A673 (cell line): ENCODE data around the gene RUNDC3A. TPM values are rescaled to one million over a fixed set of nuclear protein-coding genes. Genes with fewer than 3 reads are reported as not detected.

Source experiments
- Bru-seq: library from RNA; stranded (reverse); fragments of 400-500 nt; gene quantifications from one replicate; lab custom pipeline; 2021; lab: Mats Ljungman, UMichigan
- BruChase-seq, 2 experiments: library from RNA; stranded (reverse); fragments of 400-500 nt; gene quantifications; one replicate each; lab custom pipeline; 2021; lab: Mats Ljungman, UMichigan
- BruUV-seq: library from RNA; stranded (reverse); fragments of 400-500 nt; replicated peaks from 2 replicates; lab custom pipeline; 2021; lab: Mats Ljungman, UMichigan
- CTCF ChIA-PET: fragments of 300-600 bp; sonication (Branson Sonifier 250); formaldehyde crosslinking; loops from one replicate; lab custom pipeline; 2022; ENCODE audit warnings: antibody characterized with exemption; lab: Charles Lee
- POLR2A ChIA-PET: fragments of 300-600 bp; sonication (Branson Sonifier 250); formaldehyde crosslinking; loops from one replicate; lab custom pipeline; 2022; ENCODE audit warnings: antibody characterized with exemption; ENCODE audit not compliant: low non-redundant PET; lab: Charles Lee
- DNase-seq: peaks from one replicate; pipeline ENCODE4 v3.0.0-alpha.2; 2015; ENCODE audit warnings: low spot score
- H3K27ac ChIP-seq: fragments of 200-600 bp; sonication (generic); 2 replicates; pipeline ENCODE4 v1.5.1; 2016; ENCODE audit warnings: mixed run types, low read depth, mild to moderate bottlenecking, mixed read lengths, antibody characterized with exemption, low read length; ENCODE audit not compliant: poor library complexity, severe bottlenecking
- H3K27me3 ChIP-seq: fragments of 200-600 bp; sonication (generic); replicated peaks from 2 replicates; pipeline ENCODE4 v1.6.1; 2017; ENCODE audit warnings: mixed run types, low read depth, mild to moderate bottlenecking, mixed read lengths, antibody characterized with exemption, low read length; ENCODE audit not compliant: insufficient read depth, poor library complexity
- H3K36me3 ChIP-seq: fragments of 200-600 bp; sonication (generic); 2 replicates; pipeline ENCODE4 v1.6.1; 2016; ENCODE audit warnings: mixed run types, mild to moderate bottlenecking, mixed read lengths, antibody characterized with exemption, low read length; ENCODE audit not compliant: insufficient read depth, poor library complexity, severe bottlenecking
- H3K4me1 ChIP-seq: fragments of 200-600 bp; sonication (generic); 2 replicates; pipeline ENCODE4 v1.6.1; 2017; ENCODE audit warnings: mixed run types, mild to moderate bottlenecking, mixed read lengths, antibody characterized with exemption, low read length; ENCODE audit not compliant: insufficient read depth, poor library complexity, severe bottlenecking
- H3K4me3 ChIP-seq: fragments of 200-600 bp; sonication (generic); 2 replicates; pipeline ENCODE4 v1.5.1; 2016; ENCODE audit warnings: low read depth, mixed run types, mild to moderate bottlenecking, mixed read lengths, low read length; ENCODE audit not compliant: poor library complexity, severe bottlenecking
- H3K9me3 ChIP-seq: fragments of 200-600 bp; sonication (generic); 2 replicates; pipeline ENCODE4 v1.6.1; 2016; ENCODE audit warnings: mixed run types, low read depth, mild to moderate bottlenecking, mixed read lengths, antibody characterized with exemption, low read length; ENCODE audit not compliant: poor library complexity, severe bottlenecking
- EZH2 ChIP-seq: fragments of 200-600 bp; sonication (generic); IDR thresholded peaks from 2 replicates; pipeline ENCODE4 v1.6.1; 2017; ENCODE audit warnings: borderline replicate concordance, low read depth, mild to moderate bottlenecking, mixed read lengths, antibody characterized with exemption, low read length; ENCODE audit not compliant: poor library complexity, severe bottlenecking
- intact Hi-C: fragments of 100-400 bp; cut with micrococcal nuclease; formaldehyde crosslinking; loops from one replicate; pipeline ENCODE4 v1.10.0; 2022; ENCODE audit not compliant: unreplicated experiment
- long read RNA-seq: library from polyadenylated mRNA; stranded (forward); transcript quantifications from one replicate; pipeline ENCODE4 v2.0.0, GENCODE V29; 2022
- total RNA-seq: library from RNA; stranded (reverse); gene quantifications from 2 replicates; pipeline ENCODE4 v1.2.3, GENCODE V29; 2021
- TF ChIP-seq, protein P1 (sequence below): fragments of 300-800, 200-600 bp; sonication (generic); conservative IDR thresholded peaks from 2 replicates; pipeline ENCODE4 v1.5.1; 2017; ENCODE audit warnings: low read depth, mild to moderate bottlenecking, antibody characterized with exemption, low read length, moderate library complexity, mixed read lengths

The RUNDC3A gene
- total RNA-seq (0.56 and 1.2 TPM in 2 replicates), Bru-seq, nascent RNA (percentile 12 among the genes with signal in this experiment), BruChase-seq, experiment 1, labeled RNA remaining after a 2-hour chase (percentile 8 among the genes with signal in this experiment), BruChase-seq, experiment 2, labeled RNA remaining after a 6-hour chase (percentile 8 among the genes with signal in this experiment)
- long read RNA-seq, result 0 reads

DNA sequence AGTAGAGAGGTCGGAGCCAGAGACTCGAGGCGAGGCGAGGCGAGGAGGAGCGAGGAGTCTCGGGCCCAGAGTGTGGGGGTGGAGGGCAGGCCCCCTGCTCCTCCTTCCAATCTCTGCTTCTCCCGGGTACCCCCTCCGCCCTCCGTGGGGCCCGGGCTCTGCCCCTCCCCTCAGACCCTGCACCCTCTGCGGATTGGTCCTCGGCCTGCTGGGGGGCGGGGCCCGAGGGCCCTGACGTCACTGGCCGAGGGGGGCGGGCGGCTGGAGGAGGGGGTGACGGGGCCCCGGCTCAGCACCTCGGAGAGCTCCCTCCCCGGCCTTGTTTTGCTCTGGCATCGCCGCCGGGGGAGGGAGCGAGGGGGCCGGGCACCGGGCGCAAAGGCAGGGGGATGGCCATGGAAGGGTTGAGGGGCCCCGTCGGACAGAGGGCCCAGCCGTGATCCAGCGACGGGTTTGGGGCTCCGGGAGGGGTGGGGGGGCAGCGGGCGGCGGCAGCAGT, at the start of gene RUNDC3A:
TSS of gene RUNDC3A (plus strand) at position 282 of the 499 bp plus-strand sequence. CDS start 232 bp downstream, outside the sequence.
- H3K9me3 ChIP-seq, result no peaks in the 10 kb centered on the region
- CTCF ChIA-PET, result no interaction called here
- no peak within 1 kb of the TSS for H3K27ac ChIP-seq
- TF ChIP-seq, protein P1, sequence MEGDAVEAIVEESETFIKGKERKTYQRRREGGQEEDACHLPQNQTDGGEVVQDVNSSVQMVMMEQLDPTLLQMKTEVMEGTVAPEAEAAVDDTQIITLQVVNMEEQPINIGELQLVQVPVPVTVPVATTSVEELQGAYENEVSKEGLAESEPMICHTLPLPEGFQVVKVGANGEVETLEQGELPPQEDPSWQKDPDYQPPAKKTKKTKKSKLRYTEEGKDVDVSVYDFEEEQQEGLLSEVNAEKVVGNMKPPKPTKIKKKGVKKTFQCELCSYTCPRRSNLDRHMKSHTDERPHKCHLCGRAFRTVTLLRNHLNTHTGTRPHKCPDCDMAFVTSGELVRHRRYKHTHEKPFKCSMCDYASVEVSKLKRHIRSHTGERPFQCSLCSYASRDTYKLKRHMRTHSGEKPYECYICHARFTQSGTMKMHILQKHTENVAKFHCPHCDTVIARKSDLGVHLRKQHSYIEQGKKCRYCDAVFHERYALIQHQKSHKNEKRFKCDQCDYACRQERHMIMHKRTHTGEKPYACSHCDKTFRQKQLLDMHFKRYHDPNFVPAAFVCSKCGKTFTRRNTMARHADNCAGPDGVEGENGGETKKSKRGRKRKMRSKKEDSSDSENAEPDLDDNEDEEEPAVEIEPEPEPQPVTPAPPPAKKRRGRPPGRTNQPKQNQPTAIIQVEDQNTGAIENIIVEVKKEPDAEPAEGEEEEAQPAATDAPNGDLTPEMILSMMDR, result no peak
- TF ChIP-seq EZH2, result no peak
- intact Hi-C loops, result no loop called here
- peaks cover 4% of the 10 kb centered on the region for H3K27me3 ChIP-seq
- H3K36me3 ChIP-seq, result no peaks in the 10 kb centered on the region
- no TSS peak for BruUV-seq
- peak; percentile 80 for DNase-seq
- H3K4me3 ChIP-seq, result peak within 1 kb of the TSS; percentile 21
- POLR2A ChIA-PET, result no interaction called here
- no peaks in the 10 kb centered on the region for H3K4me1 ChIP-seq

DNA sequence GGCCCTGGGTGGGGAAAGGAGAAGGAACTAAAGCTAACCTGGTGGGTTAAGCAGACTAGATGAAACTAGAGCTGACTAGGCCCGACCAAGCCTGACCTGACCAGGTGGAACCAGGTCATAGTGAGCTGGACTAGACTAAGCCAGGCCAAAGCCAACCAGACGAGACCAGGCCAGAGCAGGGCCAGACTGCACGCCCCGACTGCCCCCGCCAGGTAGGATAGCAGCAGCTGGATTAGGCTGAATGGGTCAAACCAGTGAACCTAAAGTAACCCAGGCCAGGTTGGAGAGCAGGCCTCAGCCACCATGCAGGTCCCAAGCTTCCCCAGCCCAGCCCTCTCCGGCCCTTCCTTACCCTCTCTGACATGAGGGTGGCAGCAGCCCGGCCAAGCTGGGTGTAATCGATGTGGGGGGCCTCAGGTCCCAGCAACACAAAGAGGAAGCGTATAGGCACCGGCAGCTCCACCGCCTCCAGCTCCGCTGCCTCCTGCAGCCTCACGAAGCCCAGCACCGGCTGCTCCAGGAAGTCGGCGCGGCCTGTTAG, 49.5 kb upstream of the RUNDC3A start:
- H3K9me3 ChIP-seq, result no peaks in the 10 kb centered on the region
- H3K4me1 ChIP-seq, result no peaks in the 10 kb centered on the region
- no peak for DNase-seq
- intact Hi-C loops, result no loop called here
- no peak overlapping the region for H3K4me3 ChIP-seq
- H3K36me3 ChIP-seq, result no peaks in the 10 kb centered on the region
- no TSS peak for BruUV-seq
- POLR2A ChIA-PET, result no interaction called here
- no peaks in the 10 kb centered on the region for H3K27me3 ChIP-seq
- TF ChIP-seq, protein P1, result no peak
- no peak for TF ChIP-seq EZH2
- no peak overlapping the region for H3K27ac ChIP-seq
- CTCF ChIA-PET, result no interaction called here

DNA sequence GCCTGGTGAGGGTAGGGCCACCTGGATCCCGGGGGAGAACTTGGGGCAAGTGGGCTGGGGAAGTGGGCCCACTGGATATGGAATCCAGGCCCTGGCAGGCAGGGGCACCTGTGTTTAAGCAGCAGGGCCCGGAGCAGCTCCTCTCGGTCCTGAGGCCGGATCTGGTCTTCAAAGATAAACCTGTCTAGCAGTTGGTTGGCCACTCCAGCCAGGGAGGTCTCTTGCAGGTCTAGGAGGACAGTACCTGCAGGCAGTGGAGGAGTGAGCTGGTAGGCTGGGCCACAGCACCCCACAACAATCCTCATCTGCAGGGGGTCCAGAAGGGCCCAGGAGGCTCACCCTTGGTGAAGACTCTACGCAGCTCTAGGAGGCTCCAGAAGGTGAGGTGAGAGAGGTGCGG, 48.1 kb upstream of the RUNDC3A start:
- no TSS peak for BruUV-seq
- intact Hi-C loops, result no loop called here
- POLR2A ChIA-PET, result no interaction called here
- no peaks in the 10 kb centered on the region for H3K9me3 ChIP-seq
- H3K4me3 ChIP-seq, result no peak overlapping the region
- TF ChIP-seq, protein P1, result no peak
- no peak for TF ChIP-seq EZH2
- no peaks in the 10 kb centered on the region for H3K36me3 ChIP-seq
- CTCF ChIA-PET, result no interaction called here
- H3K27ac ChIP-seq, result no peak overlapping the region
- H3K4me1 ChIP-seq, result no peaks in the 10 kb centered on the region
- DNase-seq, result no peak
- H3K27me3 ChIP-seq, result no peaks in the 10 kb centered on the region
